ENCODE measurements around the gene SLC12A1.

SLC12A1 gene

GRCh38 chr15:48176957-48177356 is 29.1 kb upstream of the SLC12A1 start:
- no peak overlapping the region for H3K4me3 ChIP-seq (ENCODE audit: low read depth in 1 of 2, low read length in 1 of 2)
- no peaks in the 10 kb centered on the region for H3K9me3 ChIP-seq
- no peak for TF ChIP-seq CTCF (IDR thresholded peaks at IDR 0.05)
- no peak overlapping the region for H3K27ac ChIP-seq
- peaks cover 0 to 11% of the 10 kb centered on the region in 2 experiments for H3K4me1 ChIP-seq (ENCODE audit: control insufficient read depth in 1 of 2, insufficient read depth in 1 of 2, low read depth in 1 of 2, low read length in 1 of 2)
- H3K27me3 ChIP-seq = peaks cover 64% of the 10 kb centered on the region
- no peaks in the 10 kb centered on the region for H3K36me3 ChIP-seq

GRCh38 chr15:48177383-48177765 is 28.7 kb upstream of the SLC12A1 start:
- Histone ChIP-seq H3K9me3 (no peaks in the 10 kb centered on the region), H3K4me3 (ENCODE audit: low read depth in 1 of 2, low read length in 1 of 2) (peak overlapping the region in 1 of 2 experiments; percentile 38), H3K36me3 (no peaks in the 10 kb centered on the region), H3K27ac (no peak overlapping the region), H3K27me3 (peaks cover 68% of the 10 kb centered on the region), H3K4me1 (ENCODE audit: control insufficient read depth in 1 of 2, insufficient read depth in 1 of 2, low read depth in 1 of 2, low read length in 1 of 2) (peaks cover 0 to 11% of the 10 kb centered on the region in 2 experiments)
- no peak for TF ChIP-seq CTCF (IDR thresholded peaks at IDR 0.05)

- Histone ChIP-seq H3K4me1 (ENCODE audit: control insufficient read depth in 1 of 2, insufficient read depth in 1 of 2, low read depth in 1 of 2, low read length in 1 of 2) (peaks cover 0 to 11% of the 10 kb centered on the region in 2 experiments), H3K4me3 (ENCODE audit: low read depth in 1 of 2, low read length in 1 of 2) (peak within 1 kb of the TSS in 1 of 2 experiments; percentile 38), H3K27me3 (peaks cover 74% of the 10 kb centered on the region), H3K9me3 (no peaks in the 10 kb centered on the region), H3K27ac (no peak within 1 kb of the TSS), H3K36me3 (no peaks in the 10 kb centered on the region)
- no peak for TF ChIP-seq CTCF (IDR thresholded peaks at IDR 0.05)
Measured at GRCh38 chr15:48177766-48178647, 28.1 kb upstream of the SLC12A1 start, which contains the start of gene MYEF2. Gene MYEF2, minus strand, starts transcription at chr15:48178295. Its CDS starts 58 bp downstream, at chr15:48178237.

GRCh38 chr15:48178648-48178931 is 27.5 kb upstream of the SLC12A1 start:
- Histone ChIP-seq H3K9me3 (no peaks in the 10 kb centered on the region), H3K36me3 (no peaks in the 10 kb centered on the region), H3K4me3 (ENCODE audit: low read depth in 1 of 2, low read length in 1 of 2) (no peak overlapping the region), H3K4me1 (ENCODE audit: control insufficient read depth in 1 of 2, insufficient read depth in 1 of 2, low read depth in 1 of 2, low read length in 1 of 2) (peaks cover 0 to 11% of the 10 kb centered on the region in 2 experiments), H3K27ac (no peak overlapping the region), H3K27me3 (peaks cover 79% of the 10 kb centered on the region)
- no peak for TF ChIP-seq CTCF (IDR thresholded peaks at IDR 0.05)

GRCh38 chr15:48182749-48183148 is 23.4 kb upstream of the SLC12A1 start:
- TF ChIP-seq CTCF (IDR thresholded peaks at IDR 0.05) = no peak
- H3K4me3 ChIP-seq (ENCODE audit: low read depth in 1 of 2, low read length in 1 of 2) = no peak overlapping the region
- peaks cover 73% of the 10 kb centered on the region for H3K27me3 ChIP-seq
- H3K27ac ChIP-seq = no peak overlapping the region
- peaks cover 0 to 7% of the 10 kb centered on the region in 2 experiments for H3K4me1 ChIP-seq (ENCODE audit: control insufficient read depth in 1 of 2, insufficient read depth in 1 of 2, low read depth in 1 of 2, low read length in 1 of 2)
- H3K9me3 ChIP-seq = no peaks in the 10 kb centered on the region
- H3K36me3 ChIP-seq = no peaks in the 10 kb centered on the region
